Endodermal cell (in vitro differentiated cells): ENCODE data around the gene ZNF385D. TPM values are rescaled to one million over a fixed set of nuclear protein-coding genes. Genes with fewer than 3 reads are reported as not detected.

Experiments
- DNase-seq: peaks from one replicate; pipeline ENCODE4 v3.0.0-alpha.2; 2017
- H3K27ac ChIP-seq: 2 replicates; pipeline ENCODE4 v1.5.1; 2013; ENCODE audit warnings: mild to moderate bottlenecking, low read depth, low read length, moderate library complexity
- H3K27me3 ChIP-seq: 2 replicates; pipeline ENCODE4 v1.6.1; 2013; ENCODE audit warnings: mild to moderate bottlenecking, low read length, moderate library complexity; ENCODE audit not compliant: insufficient read depth, control insufficient read depth, poor library complexity, severe bottlenecking
- H3K36me3 ChIP-seq: 2 replicates; pipeline ENCODE4 v1.7.0; 2013; ENCODE audit warnings: mild to moderate bottlenecking, low read length, moderate library complexity; ENCODE audit not compliant: control insufficient read depth, insufficient read depth
- H3K4me1 ChIP-seq: one replicate; pipeline ENCODE4 v1.7.0; 2013; ENCODE audit warnings: low read length; ENCODE audit not compliant: control insufficient read depth, insufficient read depth
- H3K4me3 ChIP-seq: 2 replicates; pipeline ENCODE4 v1.5.1; 2013; ENCODE audit warnings: mild to moderate bottlenecking, low read length, moderate library complexity
- H3K9ac ChIP-seq: 2 replicates; pipeline ENCODE4 v1.6.1; 2013; ENCODE audit warnings: mild to moderate bottlenecking, low read length, moderate library complexity; ENCODE audit not compliant: poor library complexity, severe bottlenecking; ENCODE audit errors: extremely low read depth
- H3K9me3 ChIP-seq: 2 replicates; pipeline ENCODE4 v1.6.1; 2013; ENCODE audit warnings: mild to moderate bottlenecking, low read length, moderate library complexity; ENCODE audit not compliant: control insufficient read depth
- H3K27ac Mint-ChIP-seq: 2 replicates; pipeline ENCODE4 v1.8.0; 2020; ENCODE audit warnings: mixed read lengths
- H3K27me3 Mint-ChIP-seq: 2 replicates; pipeline ENCODE4 v1.8.0; 2021; ENCODE audit warnings: mild to moderate bottlenecking, mixed read lengths; ENCODE audit not compliant: insufficient read depth
- H3K36me3 Mint-ChIP-seq: 2 replicates; pipeline ENCODE4 v1.8.0; 2020; ENCODE audit warnings: low read depth, mixed read lengths
- H3K4me1 Mint-ChIP-seq: 2 replicates; pipeline ENCODE4 v1.8.0; 2020; ENCODE audit warnings: mixed read lengths
- H3K4me3 Mint-ChIP-seq: 2 replicates; pipeline ENCODE4 v1.8.0; 2020; ENCODE audit warnings: mild to moderate bottlenecking, moderate library complexity, mixed read lengths
- H3K9me3 Mint-ChIP-seq: 2 replicates; pipeline ENCODE4 v1.8.0; 2020; ENCODE audit warnings: mild to moderate bottlenecking, mixed read lengths
- CTCF ChIP-seq: fragments of 200-600 bp; sonication (generic); conservative IDR thresholded peaks from 2 replicates; pipeline ENCODE4 v1.5.0; 2021; ENCODE audit warnings: antibody characterized with exemption, mild to moderate bottlenecking
- WGBS, 2 experiments: methylation state at CpG; one replicate each; pipeline versions ENCODE4 v1.1.5 to v1.1.7; 2013; ENCODE audit warnings: missing lambda C conversion rate in 2 of 2, mixed read lengths in 1 of 2; ENCODE audit not compliant: insufficient coverage in 1 of 2, insufficient read length in 1 of 2; 5-methylcytosine and 5-hydroxymethylcytosine counted together
- total RNA-seq, 2 donors: library from RNA; stranded (reverse); fragmentation: NEBNext Ultra II Directional in 1 of 2; extraction: Animal tissue kit (Norgen Biotek cat#: 25700) in 1 of 2; gene quantifications; 2 replicates in 1 of 2; 3 replicates in 1 of 2; pipeline ENCODE4 v1.2.1, GENCODE V29; 2021

ZNF385D gene
- total RNA-seq, 2 donors from 2014 or later = 1.1 to 3.7 TPM

- H3K9me3 ChIP-seq = no peaks in the 10 kb centered on the region
- Mint-ChIP-seq H3K4me3 (no peak overlapping the region), H3K27ac (no peak overlapping the region), H3K4me1 (peaks cover 21% of the 10 kb centered on the region), H3K36me3 (no peaks in the 10 kb centered on the region), H3K9me3 (no peaks in the 10 kb centered on the region), H3K27me3 (no peaks in the 10 kb centered on the region)
- no peak overlapping the region for H3K4me3 ChIP-seq
- no peaks in the 10 kb centered on the region for H3K36me3 ChIP-seq
- no peak overlapping the region for H3K9ac ChIP-seq
- WGBS, 2 experiments = 87 to 100% methylated on average over 1 to 4 of the region's 4 CpGs
- no peak overlapping the region for H3K27ac ChIP-seq
- H3K27me3 ChIP-seq = no peaks in the 10 kb centered on the region
- H3K4me1 ChIP-seq = no peaks in the 10 kb centered on the region
- no peak for TF ChIP-seq CTCF
- no peak for DNase-seq
Measured at GRCh38 chr3:21426920-21427319, 324.1 kb downstream of the ZNF385D start.

- Mint-ChIP-seq H3K9me3 (no peaks in the 10 kb centered on the region), H3K27ac (peak overlapping the region; percentile 32), H3K36me3 (no peaks in the 10 kb centered on the region), H3K27me3 (peaks cover 2% of the 10 kb centered on the region), H3K4me3 (no peak overlapping the region), H3K4me1 (peaks cover 24% of the 10 kb centered on the region)
- no peaks in the 10 kb centered on the region for H3K4me1 ChIP-seq
- TF ChIP-seq CTCF = no peak
- no peaks in the 10 kb centered on the region for H3K36me3 ChIP-seq
- H3K27me3 ChIP-seq = no peaks in the 10 kb centered on the region
- DNase-seq = no peak
- no peak overlapping the region for H3K27ac ChIP-seq
- WGBS, 2 experiments = 100% methylated on average over 1 of the region's 2 CpGs; no CpG with 5 or more reads in 1 of the 2 experiments
- no peaks in the 10 kb centered on the region for H3K9me3 ChIP-seq
- H3K4me3 ChIP-seq = no peak overlapping the region
- no peak overlapping the region for H3K9ac ChIP-seq
Measured at GRCh38 chr3:21425715-21426114, 325.3 kb downstream of the ZNF385D start.

GRCh38 chr3:21421096-21421495 is 329.9 kb downstream of the ZNF385D start:
- Mint-ChIP-seq H3K4me3 (no peak overlapping the region), H3K9me3 (no peaks in the 10 kb centered on the region), H3K36me3 (no peaks in the 10 kb centered on the region), H3K4me1 (peaks cover 19% of the 10 kb centered on the region), H3K27me3 (peaks cover 2% of the 10 kb centered on the region), H3K27ac (no peak overlapping the region)
- Histone ChIP-seq H3K4me3 (no peak overlapping the region), H3K9ac (no peak overlapping the region), H3K9me3 (no peaks in the 10 kb centered on the region), H3K27ac (no peak overlapping the region), H3K36me3 (no peaks in the 10 kb centered on the region), H3K4me1 (no peaks in the 10 kb centered on the region), H3K27me3 (no peaks in the 10 kb centered on the region)
- DNase-seq = no peak
- TF ChIP-seq CTCF = no peak
- 81 to 82% methylated on average over 6 to 9 of the region's 9 CpGs for WGBS, 2 experiments
